ENCODE measurements around the gene SPINK8. TPM values are rescaled to one million over a fixed set of nuclear protein-coding genes. Genes with fewer than 3 reads are reported as not detected.

Gene SPINK8
- total and polyA plus RNA-seq, 2 donors from 2014 or later = not detected

DNA sequence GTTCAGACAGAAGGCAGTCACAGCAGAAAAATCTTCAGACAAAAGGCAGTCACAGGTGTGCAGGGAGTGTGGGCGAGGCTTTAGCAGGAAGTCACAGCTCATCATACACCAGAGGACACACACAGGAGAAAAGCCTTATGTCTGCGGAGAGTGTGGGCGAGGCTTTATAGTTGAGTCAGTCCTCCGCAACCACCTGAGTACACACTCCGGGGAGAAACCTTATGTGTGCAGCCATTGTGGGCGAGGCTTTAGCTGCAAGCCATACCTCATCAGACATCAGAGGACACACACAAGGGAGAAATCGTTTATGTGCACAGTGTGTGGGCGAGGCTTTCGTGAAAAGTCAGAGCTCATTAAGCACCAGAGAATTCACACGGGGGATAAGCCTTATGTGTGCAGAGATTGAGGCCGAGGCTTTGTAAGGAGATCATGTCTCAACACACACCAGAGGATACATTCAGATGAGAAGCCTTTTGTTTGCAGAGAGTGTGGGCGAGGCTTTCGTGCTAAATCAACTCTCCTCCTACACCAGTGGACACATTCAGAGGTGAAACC lies 65.0 kb downstream of the SPINK8 start:
- Histone ChIP-seq H3K27me3 (ENCODE audit: control insufficient read depth, insufficient read depth, low read length) (no peaks in the 10 kb centered on the region), H3K9ac (ENCODE audit: low read length in 3 of 3) (no peak overlapping the region), H3K9me3 (ENCODE audit: control insufficient read depth in 2 of 3, insufficient read depth in 1 of 3, low read length in 3 of 3) (no peaks in the 10 kb centered on the region), H3K27ac (ENCODE audit: low read depth in 2 of 2, low read length in 2 of 2) (no peak overlapping the region), H3K4me3 (ENCODE audit: low read length in 3 of 3) (no peak overlapping the region), H3K4me1 (ENCODE audit: control insufficient read depth in 2 of 3, insufficient read depth in 2 of 3, low read depth in 1 of 3, low read length in 3 of 3) (peaks cover 0 to 6% (median 0%) of the 10 kb centered on the region in 3 donors), H3K36me3 (ENCODE audit: control insufficient read depth in 2 of 3, insufficient read depth in 3 of 3, low read length in 3 of 3) (peaks cover 0 to 15% (median 5%) of the 10 kb centered on the region in 3 donors)
- no peak for FAIRE-seq
- intact Hi-C loops (cut with DNase I) = no loop called here
- DNase-seq = peak in 4 of 5 donors; percentile 53 to 79 (median 72)
- TF ChIP-seq, protein P1, sequence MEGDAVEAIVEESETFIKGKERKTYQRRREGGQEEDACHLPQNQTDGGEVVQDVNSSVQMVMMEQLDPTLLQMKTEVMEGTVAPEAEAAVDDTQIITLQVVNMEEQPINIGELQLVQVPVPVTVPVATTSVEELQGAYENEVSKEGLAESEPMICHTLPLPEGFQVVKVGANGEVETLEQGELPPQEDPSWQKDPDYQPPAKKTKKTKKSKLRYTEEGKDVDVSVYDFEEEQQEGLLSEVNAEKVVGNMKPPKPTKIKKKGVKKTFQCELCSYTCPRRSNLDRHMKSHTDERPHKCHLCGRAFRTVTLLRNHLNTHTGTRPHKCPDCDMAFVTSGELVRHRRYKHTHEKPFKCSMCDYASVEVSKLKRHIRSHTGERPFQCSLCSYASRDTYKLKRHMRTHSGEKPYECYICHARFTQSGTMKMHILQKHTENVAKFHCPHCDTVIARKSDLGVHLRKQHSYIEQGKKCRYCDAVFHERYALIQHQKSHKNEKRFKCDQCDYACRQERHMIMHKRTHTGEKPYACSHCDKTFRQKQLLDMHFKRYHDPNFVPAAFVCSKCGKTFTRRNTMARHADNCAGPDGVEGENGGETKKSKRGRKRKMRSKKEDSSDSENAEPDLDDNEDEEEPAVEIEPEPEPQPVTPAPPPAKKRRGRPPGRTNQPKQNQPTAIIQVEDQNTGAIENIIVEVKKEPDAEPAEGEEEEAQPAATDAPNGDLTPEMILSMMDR (IDR thresholded peaks at IDR 0.05; ENCODE audit: borderline replicate concordance, extremely low read depth, insufficient read depth) = no peak

DNA sequence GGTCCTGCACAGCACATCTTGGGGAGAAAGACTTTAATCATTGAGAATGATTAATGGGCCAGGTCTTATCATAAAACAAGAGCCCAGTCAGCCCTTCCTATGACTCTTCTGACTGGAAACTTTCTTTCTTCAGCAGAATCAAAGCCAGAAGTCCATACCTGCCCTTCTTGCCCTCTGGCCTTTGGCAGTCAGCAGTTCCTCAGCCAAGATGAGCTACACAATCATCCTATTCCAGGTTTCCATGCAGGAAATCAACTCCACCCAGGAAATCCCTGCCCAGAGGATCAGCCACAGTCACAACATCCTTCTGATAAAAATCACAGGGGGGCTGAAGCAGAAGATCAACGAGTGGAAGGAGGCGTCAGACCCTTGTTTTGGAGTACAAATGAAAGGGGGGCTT lies 65.7 kb downstream of the SPINK8 start:
- H3K9me3 ChIP-seq (ENCODE audit: control insufficient read depth in 2 of 3, insufficient read depth in 1 of 3, low read length in 3 of 3) = no peaks in the 10 kb centered on the region
- H3K27ac ChIP-seq (ENCODE audit: low read depth in 2 of 2, low read length in 2 of 2) = no peak overlapping the region
- FAIRE-seq (no peak), DNase-seq (no peak)
- peaks cover 0 to 15% (median 5%) of the 10 kb centered on the region in 3 donors for H3K36me3 ChIP-seq (ENCODE audit: control insufficient read depth in 2 of 3, insufficient read depth in 3 of 3, low read length in 3 of 3)
- TF ChIP-seq, protein P1 (IDR thresholded peaks at IDR 0.05; ENCODE audit: borderline replicate concordance, extremely low read depth, insufficient read depth) = no peak
- peaks cover 0 to 6% (median 0%) of the 10 kb centered on the region in 3 donors for H3K4me1 ChIP-seq (ENCODE audit: control insufficient read depth in 2 of 3, insufficient read depth in 2 of 3, low read depth in 1 of 3, low read length in 3 of 3)
- H3K9ac ChIP-seq (ENCODE audit: low read length in 3 of 3) = no peak overlapping the region
- intact Hi-C loops (cut with DNase I) = no loop called here
- no peak overlapping the region for H3K4me3 ChIP-seq (ENCODE audit: low read length in 3 of 3)
- H3K27me3 ChIP-seq (ENCODE audit: control insufficient read depth, insufficient read depth, low read length) = no peaks in the 10 kb centered on the region

DNA sequence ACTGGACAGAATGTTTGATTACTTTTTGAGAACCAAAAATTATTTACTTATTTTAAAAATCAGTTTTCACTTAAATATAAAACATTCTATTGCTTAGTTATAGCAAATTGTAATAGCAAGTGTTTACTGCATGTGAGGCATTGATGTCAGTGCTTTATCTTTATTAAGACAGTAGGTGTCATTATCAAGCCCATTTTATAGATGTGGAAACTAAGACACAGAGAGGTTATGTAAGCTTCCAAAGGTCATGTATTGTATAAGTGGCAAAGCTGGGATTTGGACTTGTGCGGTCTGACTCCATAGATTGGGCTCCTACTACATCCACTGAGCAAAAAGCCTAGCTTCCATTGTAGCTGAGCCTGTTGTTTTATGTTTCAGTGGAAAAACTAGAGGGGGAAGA lies 74.9 kb downstream of the SPINK8 start:
- no peak for FAIRE-seq

More for the DNA sequence above, 74.9 kb downstream of the SPINK8 start:
- H3K36me3 ChIP-seq (ENCODE audit: control insufficient read depth in 2 of 3, insufficient read depth in 3 of 3, low read length in 3 of 3) = peaks cover 0 to 3% (median 0%) of the 10 kb centered on the region in 3 donors
- no peaks in the 10 kb centered on the region for H3K4me1 ChIP-seq (ENCODE audit: control insufficient read depth in 2 of 3, insufficient read depth in 2 of 3, low read depth in 1 of 3, low read length in 3 of 3)
- no peaks in the 10 kb centered on the region for H3K9me3 ChIP-seq (ENCODE audit: control insufficient read depth in 2 of 3, insufficient read depth in 1 of 3, low read length in 3 of 3)
- intact Hi-C loops (cut with DNase I) = no loop called here
- no peak overlapping the region for H3K9ac ChIP-seq (ENCODE audit: low read length in 3 of 3)
- H3K27ac ChIP-seq (ENCODE audit: low read depth in 2 of 2, low read length in 2 of 2) = no peak overlapping the region
- TF ChIP-seq, protein P1 (IDR thresholded peaks at IDR 0.05; ENCODE audit: borderline replicate concordance, extremely low read depth, insufficient read depth) = no peak
- H3K27me3 ChIP-seq (ENCODE audit: control insufficient read depth, insufficient read depth, low read length) = no peaks in the 10 kb centered on the region
- DNase-seq = no peak
- no peak overlapping the region for H3K4me3 ChIP-seq (ENCODE audit: low read length in 3 of 3)

Small RNA genes lying within 50 kb of the gene (microRNA-seq; reads per million reads assigned to microRNA genes)
- gene MIR2115 = not detected

Other genes with a start within 250 kb of the SPINK8 start
- 0.88 TPM for gene CDC25A, start 145.2 kb downstream of the SPINK8 start, total RNA-seq
- 1.6 TPM for gene CDC25A, start 145.2 kb downstream of the SPINK8 start, polyA plus RNA-seq (ENCODE audit: insufficient read depth, low read depth, low replicate concordance)
- not detected for gene CAMP, start 110.2 kb downstream of the SPINK8 start, total RNA-seq
- not detected for gene CAMP, start 110.2 kb downstream of the SPINK8 start, polyA plus RNA-seq (ENCODE audit: insufficient read depth, low read depth, low replicate concordance)
- gene ZNF589, start 92.6 kb downstream of the SPINK8 start, total RNA-seq = 13.3 TPM
- 6.5 TPM for gene ZNF589, start 92.6 kb downstream of the SPINK8 start, polyA plus RNA-seq (ENCODE audit: insufficient read depth, low read depth, low replicate concordance)
- gene NME6, start 32.3 kb downstream of the SPINK8 start, total RNA-seq = 32.9 TPM
- 19.9 TPM for gene NME6, start 32.3 kb downstream of the SPINK8 start, polyA plus RNA-seq (ENCODE audit: insufficient read depth, low read depth, low replicate concordance)
- not detected for gene FBXW12, start 38.6 kb upstream of the SPINK8 start, total RNA-seq
- gene FBXW12, start 38.6 kb upstream of the SPINK8 start, polyA plus RNA-seq (ENCODE audit: insufficient read depth, low read depth, low replicate concordance) = not detected
- 224 TPM for gene PLXNB1, start 96.4 kb upstream of the SPINK8 start, total RNA-seq
- gene PLXNB1, start 96.4 kb upstream of the SPINK8 start, polyA plus RNA-seq (ENCODE audit: insufficient read depth, low read depth, low replicate concordance) = 101 TPM
- gene CCDC51, start 106.5 kb upstream of the SPINK8 start, total RNA-seq = 13.8 TPM
- 32.8 TPM for gene CCDC51, start 106.5 kb upstream of the SPINK8 start, polyA plus RNA-seq (ENCODE audit: insufficient read depth, low read depth, low replicate concordance)
- 195 TPM for gene TMA7, start 106.6 kb upstream of the SPINK8 start, total RNA-seq
- gene TMA7, start 106.6 kb upstream of the SPINK8 start, polyA plus RNA-seq (ENCODE audit: insufficient read depth, low read depth, low replicate concordance) = 631 TPM
- 6.7 TPM for gene ATRIP, start 113.1 kb upstream of the SPINK8 start, total RNA-seq
- gene ATRIP, start 113.1 kb upstream of the SPINK8 start, polyA plus RNA-seq (ENCODE audit: insufficient read depth, low read depth, low replicate concordance) = 5.4 TPM
- 214 TPM for gene SHISA5, start 170.5 kb upstream of the SPINK8 start, total RNA-seq
- 157 TPM for gene SHISA5, start 170.5 kb upstream of the SPINK8 start, polyA plus RNA-seq (ENCODE audit: insufficient read depth, low read depth, low replicate concordance)
- gene PFKFB4, start 223.1 kb upstream of the SPINK8 start, total RNA-seq = 4.6 TPM
- 2.1 TPM for gene PFKFB4, start 223.1 kb upstream of the SPINK8 start, polyA plus RNA-seq (ENCODE audit: insufficient read depth, low read depth, low replicate concordance)
- gene UCN2, start 230.1 kb upstream of the SPINK8 start, total RNA-seq = not detected
- not detected for gene UCN2, start 230.1 kb upstream of the SPINK8 start, polyA plus RNA-seq (ENCODE audit: insufficient read depth, low read depth, low replicate concordance)

Data from kidney (tissue), 14 donors.